ENCODE measurements around the gene SPAG17.
A peak's percentile ranks its signal among the peaks of the same experiment; 100 is the strongest.

The SPAG17 gene

GRCh38 chr1:118154220-118154619, 30.8 kb downstream of the SPAG17 start (continued):
- TF ChIP-seq ZFP3 (tag by site-specific recombination; IDR thresholded peaks at IDR 0.05; ENCODE audit: low read depth), result no peak
- TF ChIP-seq ZNF580 (tag by site-specific recombination; IDR thresholded peaks at IDR 0.05), result no peak
- peak; percentile 60 for TF ChIP-seq CTCF (tag by site-specific recombination; IDR thresholded peaks at IDR 0.05)
- TF ChIP-seq ZIC2 (tag by site-specific recombination; IDR thresholded peaks at IDR 0.05), result no peak

DNA sequence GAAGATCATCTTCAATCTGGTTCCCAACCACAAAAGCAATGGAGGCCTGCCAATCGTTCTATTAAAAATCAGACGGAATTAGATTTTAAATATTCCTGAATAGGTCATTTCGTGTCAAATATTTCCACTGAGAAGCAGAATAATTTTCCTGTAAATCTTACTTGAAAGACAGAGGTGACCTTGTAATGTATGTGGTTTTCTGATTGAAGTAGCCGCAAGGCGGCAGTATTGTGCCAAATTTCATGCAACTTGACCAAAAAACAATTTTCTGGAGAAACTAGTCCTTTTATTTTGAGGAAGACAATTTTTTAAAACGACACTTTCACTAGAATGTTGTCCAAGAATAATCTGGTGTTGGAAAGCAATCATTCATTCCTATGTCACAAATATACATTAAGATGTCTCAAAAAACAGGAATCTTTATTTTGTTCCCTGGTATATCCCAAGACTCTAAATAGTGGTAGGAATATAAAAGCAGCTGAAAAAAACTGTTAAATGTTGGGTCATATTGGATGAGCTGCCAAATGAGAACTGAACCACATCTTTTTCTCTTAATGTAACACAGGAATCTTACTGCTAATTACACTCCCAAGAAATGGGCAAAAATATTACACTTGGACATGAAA, 33.6 kb downstream of the SPAG17 start:
- TF ChIP-seq ZNF654 (tag by site-specific recombination; IDR thresholded peaks at IDR 0.05; ENCODE audit: low read depth) (peak; percentile 68), CTCF (tag by site-specific recombination; IDR thresholded peaks at IDR 0.05) (peak; percentile 51; the same call in 1 of the 2 replicates), KLF10 (tag by site-specific recombination; IDR thresholded peaks at IDR 0.05) (no peak), ZNF174 (tag by site-specific recombination; IDR thresholded peaks at IDR 0.05) (no peak)
- Histone ChIP-seq H3K4me3 (ENCODE audit: low read depth, low read length) (no peak overlapping the region), H3K36me3 (ENCODE audit: control insufficient read depth in 2 of 2, insufficient read depth in 1 of 2, low read length in 2 of 2) (no peaks in the 10 kb centered on the region), H3K9me3 (ENCODE audit: control insufficient read depth, insufficient read depth, low read depth, low read length) (no peaks in the 10 kb centered on the region), H3K27ac (ENCODE audit: extremely low read depth, low read depth, low read length) (no peak overlapping the region), H3K4me1 (ENCODE audit: control insufficient read depth, insufficient read depth, low read length) (no peaks in the 10 kb centered on the region)
- CTCF ChIA-PET, result interaction anchor here (0.5 to 1.5 kb wide), 18 partner anchors 9 to 1288 kb away, joined by 3 to 11 read pairs (median 3); no protein-coding TSS in a partner anchor
- POLR2A ChIA-PET, result no interaction called here

DNA sequence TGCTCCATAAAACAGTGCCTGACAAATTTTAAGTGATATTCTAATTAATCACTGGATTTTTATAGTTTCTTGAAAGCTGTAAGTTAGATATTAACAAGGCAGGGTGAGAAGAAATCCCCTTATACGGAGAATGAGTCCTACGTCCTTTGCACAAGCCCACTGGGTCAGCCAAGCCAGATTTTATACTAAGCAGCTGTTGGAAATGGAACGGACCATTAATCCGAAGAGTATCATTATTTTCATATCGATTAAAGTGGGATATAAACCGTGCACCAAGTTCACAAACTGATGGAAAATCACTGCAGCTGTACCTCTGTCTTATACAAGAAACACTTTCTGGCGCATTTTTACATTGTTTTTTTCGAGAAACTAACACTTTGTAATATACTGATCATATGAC, 35.2 kb downstream of the SPAG17 start:
- H3K36me3 ChIP-seq (ENCODE audit: control insufficient read depth in 2 of 2, insufficient read depth in 1 of 2, low read length in 2 of 2), result no peaks in the 10 kb centered on the region
- no peaks in the 10 kb centered on the region for H3K4me1 ChIP-seq (ENCODE audit: control insufficient read depth, insufficient read depth, low read length)
- no peak overlapping the region for H3K4me3 ChIP-seq (ENCODE audit: low read depth, low read length)
- ChIA-PET POLR2A (no interaction called here), CTCF (no interaction called here)
- no peak overlapping the region for H3K27ac ChIP-seq (ENCODE audit: extremely low read depth, low read depth, low read length)
- TF ChIP-seq ZNF645 (tag by site-specific recombination; IDR thresholded peaks at IDR 0.05), result no peak
- no peak for TF ChIP-seq WT1 (tag by site-specific recombination; IDR thresholded peaks at IDR 0.05)
- no peak for TF ChIP-seq IKZF3 (tag by site-specific recombination; IDR thresholded peaks at IDR 0.05)
- TF ChIP-seq, protein P1, sequence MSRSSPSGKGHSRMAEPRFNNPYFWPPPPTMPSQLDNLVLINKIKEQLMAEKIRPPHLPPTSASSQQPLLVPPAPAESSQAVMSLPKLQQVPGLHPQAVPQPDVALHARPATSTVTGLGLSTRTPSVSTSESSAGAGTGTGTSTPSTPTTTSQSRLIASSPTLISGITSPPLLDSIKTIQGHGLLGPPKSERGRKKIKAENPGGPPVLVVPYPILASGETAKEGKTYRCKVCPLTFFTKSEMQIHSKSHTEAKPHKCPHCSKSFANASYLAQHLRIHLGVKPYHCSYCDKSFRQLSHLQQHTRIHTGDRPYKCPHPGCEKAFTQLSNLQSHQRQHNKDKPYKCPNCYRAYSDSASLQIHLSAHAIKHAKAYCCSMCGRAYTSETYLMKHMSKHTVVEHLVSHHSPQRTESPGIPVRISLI (tag by site-specific recombination; IDR thresholded peaks at IDR 0.05), result no peak
- no peak for TF ChIP-seq ZNF239 (tag by site-specific recombination; IDR thresholded peaks at IDR 0.05)
- no peak for TF ChIP-seq ZNF629 (tag by site-specific recombination; IDR thresholded peaks at IDR 0.05)
- TF ChIP-seq ZNF2 (tag by site-specific recombination; IDR thresholded peaks at IDR 0.05), result no peak
- no peaks in the 10 kb centered on the region for H3K9me3 ChIP-seq (ENCODE audit: control insufficient read depth, insufficient read depth, low read depth, low read length)
